Measurements from ENCODE around the gene ATP8B1.
A peak's percentile ranks its signal among the peaks of the same experiment; 100 is the strongest.

GRCh38 chr18:57775937-57776336 lies 27.2 kb downstream of the ATP8B1 start:
- TF ChIP-seq CTCF (IDR thresholded peaks at IDR 0.05): no peak
- peak in 1 of 3 donors; percentile 66 for TF ChIP-seq POLR2AphosphoS5 (IDR thresholded peaks at IDR 0.05)
- TF ChIP-seq EP300 (IDR thresholded peaks at IDR 0.05): no peak
- no peak for TF ChIP-seq POLR2A (IDR thresholded peaks at IDR 0.05)

All from stomach (tissue), 4 donors.